Stimulated activated CD4-positive, alpha-beta T cell treated with anti-CD3 and anti-CD28 coated beads, TNF-alpha, amount 100 ng/mL, for 1 hour (primary cell): ENCODE results near the gene LGALS9B.
"Not testable (repeated sequence)": the region's sequence is repeated elsewhere in the genome, so short reads cannot be mapped to it uniquely, and the experiment has no call there.

Source experiments
- DNase-seq, 3 donors: peaks; one replicate each; pipeline ENCODE4 v3.0.0-alpha.2; 2020; ENCODE audit warnings: low read depth in 3 of 3, low spot score in 1 of 3

The LGALS9B gene

DNA sequence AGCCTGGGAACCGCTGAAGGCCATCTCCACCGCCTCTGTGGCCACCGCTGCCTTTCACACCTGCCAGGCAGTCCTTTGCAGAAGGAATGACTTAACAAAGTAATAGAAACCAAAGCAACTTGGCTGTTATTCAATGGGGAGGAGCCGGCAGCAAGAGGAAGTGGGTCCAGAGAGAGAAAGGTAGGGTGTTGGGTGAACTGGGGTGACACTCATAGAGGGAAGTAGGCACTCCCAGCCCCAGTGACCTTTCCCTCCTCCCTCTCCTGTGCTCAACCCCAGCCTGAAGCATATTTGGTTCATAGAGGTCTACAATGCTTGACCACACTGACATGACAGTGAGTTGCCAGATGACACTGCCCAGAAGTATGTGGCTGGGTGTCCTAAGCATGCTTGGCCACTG is at the start of gene LGALS9B:
TSS of gene LGALS9B (minus strand) at position 93 of the 400 bp plus-strand sequence. CDS start at position 24, 69 bp downstream.
- not testable (repeated sequence) for DNase-seq

DNA sequence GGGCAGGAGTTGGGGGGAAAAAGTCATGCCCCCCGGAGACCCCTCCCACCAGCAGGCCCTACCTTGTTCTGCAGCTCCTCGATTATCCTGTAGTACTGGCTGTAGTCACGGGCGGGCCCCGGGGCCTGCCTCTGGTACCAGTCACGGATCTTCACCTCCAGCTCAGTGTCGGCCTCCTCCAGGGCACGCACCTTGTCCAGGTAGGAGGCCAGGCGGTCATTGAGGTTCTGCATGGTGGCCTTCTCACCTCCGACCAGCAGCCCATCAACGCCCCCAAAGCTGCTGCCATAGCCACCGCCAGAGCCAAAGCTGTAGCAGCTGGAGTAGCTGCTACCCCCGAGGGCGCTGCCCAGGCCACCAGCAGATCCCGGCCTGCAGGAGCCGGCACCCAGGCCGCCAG is 49.6 kb upstream of the LGALS9B start:
- DNase-seq = not testable (repeated sequence)

DNA sequence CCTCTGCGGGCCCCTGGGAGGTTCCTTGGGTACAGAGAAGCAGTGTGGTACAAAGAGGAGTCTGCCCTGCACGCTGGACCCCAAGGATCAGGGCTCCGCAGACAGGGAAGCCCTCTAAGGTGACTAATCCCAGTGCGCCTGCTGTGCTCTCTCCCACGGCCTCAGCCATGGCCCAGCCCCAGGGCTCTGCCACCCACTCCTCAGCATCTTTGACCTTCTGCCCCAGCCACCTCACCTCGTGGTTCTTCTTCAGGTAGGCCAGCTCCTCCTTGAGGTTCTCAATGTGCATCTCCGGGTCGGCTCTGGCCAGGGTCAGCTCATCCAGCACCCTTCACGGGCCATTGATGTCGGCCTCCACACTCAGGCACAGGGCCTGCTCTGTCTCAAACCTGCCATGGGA is 47.8 kb upstream of the LGALS9B start:
- not testable (repeated sequence) for DNase-seq

DNA sequence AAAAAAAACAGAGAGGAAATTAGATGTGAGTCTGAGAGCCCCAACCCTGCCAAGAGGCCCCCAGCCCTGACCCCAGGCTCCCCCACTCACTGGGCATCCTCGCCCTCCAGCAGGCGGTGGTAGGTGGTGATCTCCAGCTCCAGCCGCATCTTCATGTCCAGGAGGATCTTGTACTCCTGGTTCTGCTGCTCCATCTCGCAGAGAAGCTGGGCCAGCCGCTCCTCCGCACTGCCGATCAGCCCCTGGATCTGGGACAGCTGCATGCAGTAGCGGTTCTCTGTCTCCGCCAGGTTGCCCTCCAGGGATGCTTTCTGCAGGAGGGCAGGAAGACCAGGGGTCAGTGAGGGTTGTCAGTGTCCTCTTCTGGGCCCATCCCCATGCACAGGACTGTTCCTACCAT is 46.2 kb upstream of the LGALS9B start:
- DNase-seq = not testable (repeated sequence)

DNA sequence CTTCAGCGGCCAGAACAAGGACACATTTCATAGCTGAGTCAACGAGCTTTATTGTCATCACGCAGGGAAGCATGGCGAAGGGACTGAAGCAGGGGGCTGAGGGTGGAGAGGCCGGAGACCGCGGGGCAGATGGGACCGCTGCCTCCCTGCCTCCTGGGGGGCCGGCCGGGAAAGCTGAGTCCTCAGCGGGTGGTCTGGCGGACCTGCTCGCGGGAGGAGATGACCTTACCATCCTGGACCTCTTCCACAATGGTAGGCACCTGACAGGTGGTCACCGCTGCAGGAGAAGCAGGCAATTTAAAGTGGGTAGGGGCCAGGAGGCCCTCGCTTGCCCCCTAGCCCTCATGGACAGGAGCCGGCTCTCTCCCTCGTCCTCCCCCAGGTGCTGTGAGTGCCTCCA is 45.0 kb upstream of the LGALS9B start:
- not testable (repeated sequence) for DNase-seq

DNA sequence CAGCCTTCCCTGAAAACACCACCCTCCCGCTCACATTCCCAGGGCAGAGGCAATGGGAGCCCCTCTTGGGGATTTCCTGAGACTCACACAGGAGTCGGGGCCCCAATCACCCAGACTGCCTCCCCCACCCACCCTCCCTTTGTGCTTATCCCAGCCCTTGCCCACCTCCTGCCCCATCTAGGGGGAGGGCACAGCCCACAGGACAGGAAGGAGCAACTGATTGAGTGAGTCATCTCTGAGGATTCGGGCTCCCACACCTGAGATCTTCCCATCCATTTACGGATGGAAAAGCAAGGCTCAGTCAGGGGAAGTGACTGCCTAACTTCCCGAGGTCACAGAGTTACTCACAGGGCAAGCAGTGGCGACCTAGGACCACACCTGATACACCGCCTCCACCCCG is 44.4 kb upstream of the LGALS9B start:
- not testable (repeated sequence) for DNase-seq

DNA sequence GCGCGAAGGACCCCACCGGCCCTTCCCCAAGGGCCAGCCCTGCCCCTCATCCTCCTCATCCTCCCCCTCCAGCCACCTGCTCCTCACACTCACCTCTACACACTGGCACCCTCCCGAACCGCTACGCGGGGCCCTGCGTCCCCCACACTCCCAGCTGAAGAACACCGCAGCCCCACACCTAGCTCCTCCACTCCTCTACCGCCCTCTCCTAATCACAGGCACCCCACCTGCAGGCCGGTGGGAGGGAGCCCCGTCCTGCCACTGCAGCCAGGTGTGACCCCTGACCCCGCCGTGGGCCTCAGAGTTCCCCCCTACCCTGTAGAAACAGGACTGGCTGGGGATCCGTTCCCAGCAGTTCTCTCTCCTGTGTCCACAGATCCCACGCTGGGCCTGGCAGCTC is 38.0 kb upstream of the LGALS9B start:
- DNase-seq = not testable (repeated sequence)

DNA sequence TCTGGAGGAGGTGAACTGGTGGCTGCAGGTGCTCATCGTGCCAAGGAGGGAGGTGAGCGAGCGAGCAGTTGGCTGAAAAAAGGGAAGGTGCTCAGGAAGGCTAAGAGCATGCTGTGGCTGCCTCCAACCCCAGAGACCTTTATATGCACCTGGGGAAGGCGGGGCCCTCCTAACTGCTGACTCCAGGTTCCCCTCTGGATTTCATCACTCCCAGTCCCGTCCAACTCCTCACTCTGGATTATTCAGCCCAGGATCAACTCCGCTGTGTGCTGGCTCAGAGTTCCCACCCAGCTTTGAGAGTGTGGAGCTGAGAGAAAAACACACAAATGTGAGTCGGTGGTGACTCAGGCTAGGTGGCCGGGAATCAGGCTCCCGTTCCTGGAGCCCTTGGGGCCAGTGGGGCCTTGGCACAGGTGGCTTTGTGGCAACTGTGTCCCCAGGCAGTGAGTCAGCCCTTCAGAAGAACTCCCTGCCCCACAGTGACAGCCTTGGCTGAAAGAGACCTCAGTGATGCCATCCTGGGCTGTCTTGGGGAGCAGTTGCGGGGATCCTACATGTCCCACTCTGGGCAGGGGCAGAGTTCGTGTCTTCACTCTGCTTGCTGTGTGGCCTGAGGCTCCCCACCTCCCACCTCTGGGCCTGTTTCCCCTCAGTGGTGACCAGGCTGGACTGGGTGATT is 37.2 kb upstream of the LGALS9B start:
- not testable (repeated sequence) for DNase-seq

DNA sequence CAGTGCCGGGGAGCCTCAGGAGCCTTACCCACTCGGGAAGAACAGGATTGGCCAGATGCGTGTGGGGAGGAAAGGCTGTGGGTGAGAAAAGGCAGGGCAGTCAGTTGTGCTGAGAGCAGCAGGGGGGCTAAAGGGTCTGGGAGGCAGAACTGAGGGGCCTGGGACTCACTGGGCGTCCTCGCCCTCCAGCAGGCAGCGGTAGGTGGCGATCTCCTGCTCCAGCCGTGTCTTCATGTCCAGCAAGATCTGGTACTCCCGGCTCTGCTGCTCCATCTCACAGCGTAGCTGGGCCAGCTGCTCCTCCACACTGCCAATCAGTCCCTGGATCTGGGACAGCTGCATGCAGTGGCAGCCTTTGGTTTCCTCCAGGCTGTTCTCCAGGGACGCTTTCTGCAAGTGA is 34.6 kb upstream of the LGALS9B start:
- not testable (repeated sequence) for DNase-seq

DNA sequence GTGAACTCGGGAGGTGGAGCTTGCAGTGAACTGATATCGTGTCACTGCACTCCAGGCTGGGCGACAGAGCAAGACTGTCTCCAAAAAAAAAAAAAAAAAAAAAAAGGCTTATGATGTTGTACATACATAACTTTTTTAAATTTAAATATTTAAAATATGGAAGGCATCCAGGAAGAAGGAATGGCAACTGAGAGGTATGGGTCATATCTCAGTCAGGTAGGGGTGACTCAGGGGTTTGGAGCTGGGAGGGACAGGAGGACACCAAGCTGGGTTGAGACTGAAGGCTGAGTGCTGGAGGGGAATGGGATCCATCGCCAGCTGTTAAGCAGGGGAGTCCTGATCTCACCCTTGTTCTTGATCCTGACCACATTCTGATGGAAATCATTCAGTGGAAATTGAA is 33.0 kb upstream of the LGALS9B start:
- DNase-seq = not testable (repeated sequence)

DNA sequence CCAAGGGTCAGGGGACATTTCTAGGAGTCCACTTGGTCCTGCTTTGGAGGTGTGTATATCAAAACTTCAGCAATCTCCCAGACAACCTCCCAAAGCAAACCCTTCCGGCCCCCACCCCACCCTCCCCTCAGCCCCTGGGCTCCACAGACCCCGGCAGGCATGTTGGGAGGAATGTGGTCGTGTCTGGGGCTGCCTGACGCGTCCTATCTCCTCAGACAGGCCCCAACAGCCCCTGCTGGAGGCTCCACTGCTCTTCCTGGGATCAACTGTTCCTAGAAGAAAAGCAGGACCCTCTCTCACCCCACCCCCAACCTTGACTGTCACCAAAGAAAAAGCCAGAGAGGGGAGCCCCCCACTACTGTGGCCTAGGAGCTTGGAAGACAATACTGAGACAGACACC is 28.1 kb upstream of the LGALS9B start:
- DNase-seq = not testable (repeated sequence)

DNA sequence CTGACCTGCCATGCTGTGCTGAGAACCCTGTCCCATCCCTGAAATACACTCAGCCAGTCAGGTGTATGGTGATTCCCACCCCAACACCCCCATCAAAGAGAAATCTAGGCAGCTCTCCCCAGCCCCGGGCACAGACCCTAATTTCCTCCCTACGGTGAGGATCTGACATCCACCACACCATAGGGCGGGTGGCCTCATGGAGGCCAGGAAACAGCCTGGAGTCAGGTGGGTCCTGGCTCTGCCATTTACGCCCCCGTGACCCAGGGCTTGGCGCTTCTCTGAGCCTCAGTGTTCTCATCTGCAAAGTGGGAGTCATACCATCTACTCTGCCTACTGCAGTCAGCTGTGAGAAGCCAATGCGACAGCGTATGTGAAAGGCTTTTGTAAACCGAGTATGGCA is 27.4 kb upstream of the LGALS9B start:
- DNase-seq = not testable (repeated sequence)

DNA sequence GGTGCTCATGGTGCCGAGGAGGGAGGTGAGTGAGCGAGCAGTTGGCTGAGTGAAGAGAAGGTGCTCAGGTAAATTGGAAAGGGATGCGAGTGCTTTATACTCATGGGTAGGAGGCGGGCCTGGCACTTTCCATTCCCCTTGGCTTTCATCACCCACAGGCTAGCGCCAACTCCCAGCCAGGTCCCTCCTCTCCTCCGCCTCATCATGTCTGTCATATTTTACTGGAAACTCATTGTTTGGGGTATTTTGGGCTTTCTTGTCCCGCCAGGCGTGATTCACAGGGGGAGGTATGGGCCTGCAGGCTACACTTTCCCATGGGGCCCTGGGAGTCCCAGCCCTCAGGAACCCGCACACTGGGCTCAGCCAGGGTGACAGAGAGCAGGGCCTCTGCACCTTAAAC is 26.8 kb upstream of the LGALS9B start:
- not testable (repeated sequence) for DNase-seq

DNA sequence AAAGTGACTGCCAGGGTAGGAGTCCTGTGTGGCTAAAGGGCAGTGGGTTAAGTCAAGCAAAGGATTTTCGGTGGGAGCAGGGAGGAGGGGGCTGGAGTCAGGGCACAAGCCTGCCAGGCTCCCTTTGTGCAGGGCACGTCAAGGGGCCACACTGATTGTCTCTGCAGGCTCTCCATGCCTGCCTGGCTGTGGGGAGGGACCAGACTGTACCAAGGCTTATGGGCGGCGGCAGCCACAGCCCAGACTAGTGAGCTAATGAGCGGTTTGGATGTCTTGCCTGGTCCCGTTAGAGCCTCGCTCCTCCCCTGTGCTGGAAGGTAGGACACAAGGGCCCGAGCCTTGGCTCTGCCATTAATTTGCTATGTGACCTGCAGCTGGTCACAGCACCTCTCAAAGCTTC is 25.6 kb upstream of the LGALS9B start:
- DNase-seq = not testable (repeated sequence)

DNA sequence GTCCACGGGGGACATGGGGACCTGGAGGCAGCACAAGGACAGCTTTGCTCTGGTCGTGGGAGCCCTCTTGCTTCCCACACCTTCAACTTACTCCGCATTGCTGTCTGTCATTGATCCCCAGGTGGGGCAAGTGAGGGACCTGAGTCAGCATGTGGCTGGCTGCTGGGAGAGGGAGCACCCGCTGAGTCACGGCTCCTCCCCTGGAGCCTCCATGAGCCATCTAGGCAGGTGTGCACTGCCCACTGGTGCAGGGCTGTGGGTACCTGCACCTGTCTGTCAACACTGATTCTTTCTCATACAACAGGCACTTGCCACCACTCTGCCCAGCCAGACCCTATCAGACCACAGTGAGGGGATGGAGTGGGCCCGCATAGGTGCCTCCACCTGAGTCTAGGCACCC is 24.8 kb upstream of the LGALS9B start:
- not testable (repeated sequence) for DNase-seq

DNA sequence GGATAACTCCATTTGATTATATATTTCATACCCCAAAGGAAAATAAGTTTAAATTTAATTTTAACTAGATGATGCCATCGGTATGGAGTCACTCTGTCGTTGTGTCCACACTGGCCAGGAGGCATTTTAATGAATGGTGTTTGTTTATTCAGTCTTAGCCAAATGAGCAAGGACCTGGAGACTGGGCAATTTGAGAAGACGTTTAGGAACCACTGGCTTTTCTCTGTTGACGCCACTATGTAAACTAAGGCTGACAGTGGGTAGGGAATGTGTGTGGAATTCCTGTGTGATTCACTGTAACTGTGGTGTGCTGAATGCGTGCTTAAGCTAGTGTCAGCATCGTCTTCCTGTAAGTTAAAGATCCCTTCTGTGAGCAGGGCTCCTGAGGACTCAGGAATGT is 17.6 kb upstream of the LGALS9B start:
- DNase-seq = not testable (repeated sequence)

DNA sequence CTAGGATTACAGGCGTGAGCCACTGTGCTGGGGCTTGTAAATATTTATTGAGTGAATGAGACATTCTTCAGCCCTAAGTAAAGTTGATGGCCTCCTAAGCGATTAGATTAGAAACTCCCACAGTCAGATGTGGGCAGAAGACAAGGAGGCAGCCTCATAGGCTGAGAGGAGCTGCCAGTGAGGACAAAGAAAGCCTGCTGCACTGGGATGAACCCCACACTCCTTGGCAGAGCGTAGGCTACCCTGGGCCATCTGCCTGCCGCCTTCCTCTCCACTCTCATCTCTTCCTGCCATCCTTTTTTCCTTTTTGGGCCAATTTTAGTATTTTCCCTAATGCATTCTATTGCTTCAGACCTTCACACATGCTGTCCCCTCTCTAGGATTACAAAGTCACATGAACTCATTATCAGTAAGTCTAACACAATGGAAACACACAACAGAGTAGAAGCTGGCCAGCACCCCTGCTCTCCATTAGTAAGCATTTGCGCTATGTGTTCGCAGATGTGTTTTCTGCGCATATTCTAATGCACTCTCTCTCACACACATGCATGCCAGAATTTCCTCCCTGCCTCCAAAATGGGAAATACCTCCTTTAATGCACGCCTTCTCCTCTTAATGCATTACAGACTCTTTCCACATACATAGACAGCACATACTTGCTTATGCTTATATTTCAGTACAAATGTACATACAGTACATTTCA is 12.7 kb upstream of the LGALS9B start:
- DNase-seq = not testable (repeated sequence)

DNA sequence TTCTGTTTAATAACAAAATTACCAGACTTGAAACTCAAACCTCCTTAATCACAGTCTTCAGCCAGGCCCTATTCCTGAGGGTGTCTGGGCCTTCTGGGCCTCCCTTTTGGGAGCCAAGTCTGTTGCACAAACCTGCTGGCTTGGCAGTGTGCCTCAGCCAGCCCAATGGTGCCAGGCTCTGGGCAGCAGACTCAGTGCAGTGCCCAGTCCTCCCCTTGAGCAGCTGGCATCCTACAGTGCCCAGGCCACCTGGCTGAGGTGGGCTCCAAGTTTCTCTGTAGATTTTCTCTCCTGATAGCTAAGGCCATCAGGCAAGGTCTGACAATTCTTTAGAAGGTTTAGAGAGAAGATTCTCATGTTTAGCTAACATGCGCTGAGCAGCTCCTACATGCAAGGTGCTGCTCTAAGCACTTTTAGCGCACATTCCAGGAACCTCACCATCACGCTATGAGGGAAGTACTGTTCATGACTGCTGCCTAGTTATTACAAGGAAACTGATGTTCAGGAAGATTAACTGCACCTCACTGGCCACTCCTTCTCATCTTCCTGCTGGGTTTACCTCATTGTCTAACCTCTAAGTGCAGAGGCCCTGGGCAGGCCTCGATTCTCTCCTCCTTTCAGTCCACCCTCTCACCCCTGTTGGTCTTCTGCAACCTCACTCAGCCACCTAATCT is 10.2 kb upstream of the LGALS9B start:
- not testable (repeated sequence) for DNase-seq

DNA sequence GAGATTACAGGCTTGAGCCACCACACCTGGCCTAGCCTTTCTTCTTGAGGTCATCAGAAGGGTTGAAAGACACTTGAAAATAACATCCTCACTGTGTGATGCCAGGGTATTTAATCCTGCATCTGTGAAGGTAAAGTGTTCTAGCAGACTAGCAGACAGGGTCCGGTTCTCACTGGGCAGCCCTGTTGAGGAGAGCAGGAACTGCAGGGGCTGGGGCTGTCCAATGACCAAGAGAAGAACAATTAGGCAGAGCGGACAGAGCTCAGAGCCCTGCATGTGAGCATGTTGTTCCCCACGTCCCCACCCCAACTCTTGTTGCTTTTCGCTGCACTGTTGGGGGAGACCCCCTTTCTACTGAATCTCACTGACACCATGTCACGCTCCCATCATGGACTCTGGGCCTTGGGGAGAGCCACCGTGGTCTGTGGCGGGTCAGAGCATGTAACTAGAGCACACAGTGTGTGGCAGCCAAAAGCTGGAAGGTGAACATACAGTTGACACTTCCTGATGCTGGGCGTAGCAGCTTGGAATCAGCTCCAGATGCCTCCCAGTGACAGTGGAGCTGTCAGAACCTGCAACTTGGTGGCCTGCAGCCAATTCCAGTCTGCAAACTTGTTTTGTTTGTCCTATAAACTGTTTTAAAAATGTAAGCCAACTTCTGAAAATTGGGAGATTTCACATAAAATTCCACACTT is 7.9 kb upstream of the LGALS9B start:
- not testable (repeated sequence) for DNase-seq

DNA sequence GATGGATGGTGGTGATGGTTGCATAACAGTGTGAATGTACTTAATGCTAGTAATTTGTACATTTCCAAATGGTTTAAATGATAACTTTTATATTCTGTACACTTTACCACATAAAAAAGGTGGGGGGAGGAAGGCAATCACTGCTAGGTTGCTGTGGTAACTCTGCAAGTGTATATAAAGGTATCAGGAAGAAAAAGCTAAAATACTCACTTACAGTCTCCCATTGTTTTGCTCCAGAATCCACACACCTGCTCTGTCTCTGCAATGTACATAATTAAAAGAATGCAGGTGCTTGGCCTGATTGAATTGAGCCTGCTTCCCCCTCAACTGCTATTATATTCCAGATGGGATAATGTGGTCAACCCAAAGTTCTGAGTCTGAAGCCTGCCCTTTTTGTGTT is 6.7 kb upstream of the LGALS9B start:
- not testable (repeated sequence) for DNase-seq

DNA sequence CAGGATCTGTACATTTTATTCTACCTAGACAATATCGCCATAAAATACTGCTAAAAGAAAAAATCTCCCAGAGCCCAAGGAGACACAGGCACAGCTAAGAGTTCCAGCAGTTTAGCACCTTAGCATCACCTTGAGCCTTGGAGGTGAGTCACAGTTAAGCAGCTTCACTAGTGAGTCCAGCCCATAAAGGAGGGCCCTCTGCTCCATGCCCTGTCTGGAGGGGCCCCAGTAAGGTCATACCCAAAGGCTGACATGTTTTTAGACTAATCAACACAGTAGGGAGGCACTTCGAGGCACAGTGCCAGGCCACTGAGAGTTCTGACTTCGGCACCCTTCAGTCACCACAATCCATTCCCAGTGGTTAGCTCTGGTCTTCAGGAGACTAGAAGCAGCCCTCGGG is 2.6 kb upstream of the LGALS9B start:
- not testable (repeated sequence) for DNase-seq
